Stimulated activated CD8-positive, alpha-beta memory T cell treated with anti-CD3 and anti-CD28 coated beads, Interleukin-7, amount 100 ng/mL, for 1 hour (primary cell): Measurements from ENCODE around the gene STAG3.
"Not testable (repeated sequence)": the region's sequence is repeated elsewhere in the genome, so short reads cannot be mapped to it uniquely, and the experiment has no call there.

Experiments used
- DNase-seq, 2 donors: peaks; one replicate each; pipeline ENCODE4 v3.0.0-alpha.2; 2020; ENCODE audit warnings: low read depth in 2 of 2

The STAG3 gene

GRCh38 chr7:100246865-100247137, 69.1 kb downstream of the STAG3 start:
- not testable (repeated sequence) for DNase-seq

GRCh38 chr7:100247152-100247757, 69.5 kb downstream of the STAG3 start:
- no peak for DNase-seq

- no peak for DNase-seq
Measured at GRCh38 chr7:100248483-100248882, 70.8 kb downstream of the STAG3 start.

GRCh38 chr7:100257017-100257416, 79.3 kb downstream of the STAG3 start:
- DNase-seq: no peak

GRCh38 chr7:100259984-100260383, 82.3 kb downstream of the STAG3 start:
- not testable (repeated sequence) for DNase-seq

GRCh38 chr7:100262896-100263295, 85.2 kb downstream of the STAG3 start:
- not testable (repeated sequence) for DNase-seq
